ENCODE data around the gene TRIM65. TPM values are rescaled to one million over a fixed set of nuclear protein-coding genes. Genes with fewer than 3 reads are reported as not detected.

The TRIM65 gene
- total and polyA plus RNA-seq, 2 experiments from 2014 or later = 13.8 to 54.0 TPM

- Mint-ChIP-seq H3K27ac (no peak overlapping the region), H3K4me3 (no peak overlapping the region), H3K36me3 (ENCODE audit: low read depth) (peaks cover 18% of the 10 kb centered on the region), H3K9me3 (no peaks in the 10 kb centered on the region), H3K4me1 (peaks cover 10% of the 10 kb centered on the region; the same call in 2 of the 3 replicates), H3K27me3 (ENCODE audit: insufficient read depth, low read depth, poor library complexity) (peaks cover 9% of the 10 kb centered on the region)
- Histone ChIP-seq H3K27me3 (ENCODE audit: insufficient read depth) (no peaks in the 10 kb centered on the region), H3K9me2 (ENCODE audit: insufficient read depth) (no peaks in the 10 kb centered on the region), H3K27ac (ENCODE audit: low read depth) (no peak overlapping the region), H3K4me2 (no peak overlapping the region), H2AFZ (no peak overlapping the region), H3K4me1 (ENCODE audit: insufficient read depth) (peaks cover 10% of the 10 kb centered on the region), H3F3A (replicated peaks; ENCODE audit: low read depth) (0 out of 2 replicates have a peak, but pooled peaks cover 7% of the 10 kb centered on the region), H3K4me3 (no peak overlapping the region), H3K36me3 (ENCODE audit: insufficient read depth) (0 out of 2 replicates have a peak, but pooled peaks cover 5% of the 10 kb centered on the region), H3K79me2 (replicated peaks; ENCODE audit: insufficient read depth) (no peaks in the 10 kb centered on the region), H4K20me1 (replicated peaks; ENCODE audit: insufficient read depth) (no peaks in the 10 kb centered on the region)
- no peak for ATAC-seq
- DNase-seq (ENCODE audit: low spot score) = no peak
- TF ChIP-seq NANOG (IDR thresholded peaks at IDR 0.05; ENCODE audit: borderline replicate concordance) = no peak
- TF ChIP-seq ZNF462 (CRISPR knock-in tag; IDR thresholded peaks at IDR 0.05) = no peak
- TF ChIP-seq STAT1 (IDR thresholded peaks at IDR 0.05; ENCODE audit: unreplicated experiment) = no peak
- TF ChIP-seq CTCF (conservative IDR thresholded peaks at IDR 0.05; ENCODE audit: low read depth in 2 of 2) = peak in 1 of 2 experiments; percentile 14; a peak in 1 of 4 replicates
- no peak for TF ChIP-seq REST (IDR thresholded peaks at IDR 0.05; ENCODE audit: unreplicated experiment)
- TF ChIP-seq ZNF331 (CRISPR knock-in tag; IDR thresholded peaks at IDR 0.05; ENCODE audit: low read depth) = no peak
Measured at GRCh38 chr17:75842411-75842810, 54.3 kb downstream of the TRIM65 start.
